Glomerular visceral epithelial cell (primary cell): ENCODE data around the gene VPS39.

Experiments
- DNase-seq: peaks from one replicate; pipeline ENCODE4 v3.0.0-alpha.2; 2016; ENCODE audit errors: extremely low spot score

Gene VPS39

DNA sequence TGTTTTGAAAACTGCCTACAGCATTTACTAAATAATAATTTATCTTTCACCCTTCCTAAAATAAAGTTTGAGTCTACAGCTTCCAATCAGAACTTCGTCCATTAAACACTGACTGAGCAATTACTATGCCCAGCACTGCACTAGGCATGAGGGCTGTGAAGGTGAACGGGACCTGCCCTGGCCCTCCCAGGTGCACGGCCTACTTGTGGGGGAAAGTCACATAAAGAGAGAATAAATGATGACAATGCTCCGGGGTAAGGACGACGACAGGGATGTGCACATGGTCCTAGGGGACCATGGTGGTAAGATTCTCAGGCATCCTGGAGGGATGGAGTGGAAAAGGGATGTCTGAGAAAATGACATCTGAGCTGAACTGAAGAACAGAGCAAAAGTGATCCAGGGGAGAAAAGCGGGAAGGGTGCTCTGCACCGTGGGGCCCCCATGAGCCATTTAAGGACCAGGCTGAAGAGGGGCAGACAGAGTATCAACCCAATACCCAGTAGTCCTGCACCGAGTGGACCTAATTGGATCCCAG, 63.2 kb downstream of the VPS39 start:
- DNase-seq, result no peak

- DNase-seq, result no peak
These were observed 64.1 kb downstream of the VPS39 start for GRCh38 chr15:42143866-42144625.

GRCh38 chr15:42143356-42143755, 64.7 kb downstream of the VPS39 start:
- no peak for DNase-seq

GRCh38 chr15:42141795-42142667, 66.1 kb downstream of the VPS39 start:
- no peak for DNase-seq

DNA sequence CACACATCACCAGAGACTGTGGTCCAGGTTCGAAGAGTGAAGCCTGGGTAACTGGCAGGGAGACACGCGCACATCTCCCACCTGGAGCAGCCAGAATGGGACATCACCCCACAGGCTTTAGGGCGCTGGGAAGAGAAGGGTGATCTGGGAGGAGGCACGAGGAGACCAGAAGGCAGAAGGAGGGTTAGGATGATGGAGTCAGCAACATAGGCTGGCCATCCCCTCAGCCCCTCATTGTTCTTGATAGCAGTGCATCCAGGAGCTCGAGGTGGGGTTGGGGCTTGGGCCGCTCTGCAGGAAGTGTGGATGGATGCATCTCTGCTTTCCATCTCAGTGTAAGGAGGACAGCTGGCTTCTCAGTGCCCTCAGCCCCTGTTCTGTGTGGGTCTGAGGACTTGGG, 66.9 kb downstream of the VPS39 start:
- DNase-seq, result no peak

- no peak for DNase-seq
These were observed 67.6 kb downstream of the VPS39 start for GRCh38 chr15:42140383-42141070.

DNA sequence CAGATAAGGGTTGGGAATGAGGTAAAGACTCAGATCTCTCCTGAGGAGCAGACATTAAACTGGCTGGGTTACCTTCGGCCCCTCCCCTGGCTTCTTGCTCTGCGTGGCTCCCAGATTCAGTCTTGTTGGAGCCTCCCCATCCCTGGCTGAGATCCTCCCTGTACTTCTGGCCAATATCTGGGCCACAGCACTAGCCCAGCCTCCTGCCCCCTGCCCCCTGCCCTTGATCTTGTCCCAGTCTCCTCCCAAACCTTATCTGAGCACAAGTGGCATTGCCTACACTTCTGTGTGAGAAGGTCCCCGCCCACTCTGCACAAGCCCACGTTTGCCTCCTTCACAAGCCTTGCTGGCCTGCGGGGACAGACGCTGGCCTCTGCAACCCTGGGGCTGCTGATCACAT, 68.5 kb downstream of the VPS39 start:
- no peak for DNase-seq

GRCh38 chr15:42138968-42139386, 69.1 kb downstream of the VPS39 start:
- no peak for DNase-seq

DNA sequence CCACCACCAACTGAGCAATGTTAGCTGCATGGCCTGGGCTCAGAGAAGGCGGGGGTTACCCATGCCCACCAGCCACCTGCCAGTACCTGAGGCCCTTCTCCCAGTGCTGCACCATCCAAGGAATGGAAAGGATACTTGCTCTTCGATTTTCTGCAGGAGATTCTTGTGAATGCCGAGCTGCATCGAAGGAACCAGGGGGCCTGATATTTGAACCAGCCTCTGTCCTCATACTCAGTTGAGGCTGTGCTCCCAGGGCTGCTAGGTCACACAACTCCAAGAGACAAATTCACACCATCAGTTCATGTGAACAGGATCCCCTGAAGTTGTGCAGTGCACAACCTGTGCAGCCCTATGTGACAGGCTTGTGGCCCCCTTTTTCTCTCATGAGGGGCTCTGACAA, 69.7 kb downstream of the VPS39 start:
- no peak for DNase-seq

GRCh38 chr15:42137461-42138261, 70.4 kb downstream of the VPS39 start:
- DNase-seq, result peak; percentile 48

DNA sequence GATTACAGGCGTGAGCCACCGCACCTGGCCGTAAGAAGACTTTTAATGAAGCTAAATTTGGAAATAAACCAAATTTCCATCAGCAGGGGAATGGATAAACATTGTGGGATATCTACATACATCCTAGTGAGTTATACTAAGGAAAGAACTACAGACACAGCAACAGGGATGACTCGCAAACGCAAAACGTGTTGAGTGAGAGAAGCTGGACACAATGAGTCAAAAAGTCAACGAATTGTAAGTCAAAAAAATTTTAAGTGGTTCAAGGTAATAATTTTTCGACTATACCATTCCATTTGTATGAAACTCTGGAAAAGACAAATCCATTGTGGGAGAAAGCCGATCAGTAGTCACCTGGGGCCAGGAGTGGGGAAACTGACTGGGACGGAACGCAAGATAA, 71.6 kb downstream of the VPS39 start:
- DNase-seq, result no peak

DNA sequence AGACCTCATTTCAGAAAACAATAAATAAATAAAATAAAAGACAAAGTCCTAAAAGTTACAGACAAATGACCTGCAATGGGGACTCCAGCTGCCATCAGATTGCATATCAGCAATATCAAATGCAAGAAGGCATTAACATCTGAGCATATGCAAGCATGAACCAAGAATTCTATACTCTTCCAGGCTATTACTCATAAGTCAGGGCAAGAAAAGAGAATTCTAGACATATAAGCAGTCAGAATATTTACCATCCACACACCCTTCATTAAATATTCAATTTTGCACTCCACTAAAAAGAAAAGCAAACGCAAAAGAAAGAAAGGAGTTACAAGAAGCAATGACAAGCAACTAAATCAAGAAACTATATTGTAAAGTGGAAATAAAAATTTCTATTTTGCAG, 72.8 kb downstream of the VPS39 start:
- no peak for DNase-seq

GRCh38 chr15:42134617-42135245, 73.4 kb downstream of the VPS39 start:
- DNase-seq, result no peak

DNA sequence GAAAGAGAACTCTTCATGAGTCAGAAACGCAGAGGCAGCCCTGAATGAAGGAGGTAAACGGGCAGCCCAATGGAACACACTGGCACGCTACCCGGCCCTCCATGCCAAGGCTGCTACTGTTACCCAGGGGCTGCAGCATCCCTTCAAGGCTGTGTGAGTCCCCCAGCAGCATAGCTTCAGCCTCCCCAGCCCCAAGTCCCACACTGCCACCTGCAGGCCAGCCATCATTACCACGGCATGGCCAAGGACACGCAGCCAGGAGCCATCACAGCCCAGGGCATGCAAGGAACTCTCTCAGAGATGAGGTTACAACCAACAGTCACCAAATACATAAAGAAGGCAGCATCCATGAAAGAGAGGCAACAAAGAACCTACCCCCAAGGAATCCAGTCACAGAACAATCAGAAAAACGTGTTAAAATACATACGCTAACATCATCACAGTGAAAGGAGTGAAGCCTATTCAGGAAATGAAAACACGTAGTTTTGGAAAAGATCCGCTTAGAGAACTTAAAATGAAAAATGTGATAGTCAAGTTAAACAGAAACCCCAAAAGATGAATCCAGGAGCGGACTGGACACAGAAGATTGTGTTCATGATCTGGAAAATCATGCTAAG, 74.1 kb downstream of the VPS39 start:
- peak; percentile 49 for DNase-seq

DNA sequence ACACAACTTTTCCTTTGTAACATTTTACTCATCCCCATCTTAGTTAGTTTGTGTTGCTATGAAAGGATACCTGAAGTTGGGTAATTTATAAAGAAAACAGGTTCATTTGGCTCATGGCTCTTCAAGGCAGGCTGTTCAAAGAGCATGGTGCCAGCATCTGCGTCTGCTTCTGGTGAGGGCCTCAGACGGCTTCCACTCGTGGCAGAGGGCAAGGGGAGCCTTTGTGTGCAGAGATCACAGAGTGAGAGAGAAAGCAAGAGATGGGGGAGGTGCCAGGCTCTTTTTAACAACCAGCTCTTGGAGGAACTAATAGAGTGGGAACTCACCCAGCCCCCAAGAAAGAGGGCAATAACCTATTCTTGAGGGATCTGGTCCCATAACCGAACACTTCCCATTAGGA, 74.7 kb downstream of the VPS39 start:
- DNase-seq, result no peak

- no peak for DNase-seq
These were observed 76.0 kb downstream of the VPS39 start for GRCh38 chr15:42131826-42132806.

GRCh38 chr15:42131006-42131405, 77.1 kb downstream of the VPS39 start:
- no peak for DNase-seq

GRCh38 chr15:42130246-42130986, 77.7 kb downstream of the VPS39 start:
- DNase-seq, result no peak

DNA sequence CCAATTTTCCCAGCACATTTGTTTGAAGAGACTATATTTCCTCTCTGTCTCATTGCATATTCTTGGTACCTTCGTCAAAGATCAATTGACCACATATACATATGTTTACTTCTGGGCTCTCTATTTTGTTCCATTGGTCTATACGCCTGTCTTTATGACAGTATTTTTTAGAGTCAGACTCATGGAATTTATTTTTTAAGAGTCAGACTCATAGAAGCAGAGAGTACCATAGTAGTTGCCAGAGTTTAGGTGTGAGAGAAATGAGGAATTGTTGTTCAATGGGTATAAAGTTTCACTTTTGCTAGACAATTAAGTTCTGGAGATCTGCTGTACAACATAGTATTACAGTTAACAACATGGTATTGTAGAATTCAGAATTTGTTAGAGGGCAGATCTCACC, 78.7 kb downstream of the VPS39 start:
- DNase-seq, result no peak
